WI38 (cell line): ENCODE data around the gene LDLRAP1.

ENCODE experiments used
- H3K4me3 ChIP-seq: 2 replicates; pipeline ENCODE4 v1.5.1; 2011; ENCODE audit warnings: low read depth, mild to moderate bottlenecking, control low read depth, low read length
- CTCF ChIP-seq: IDR thresholded peaks from 2 replicates; pipeline ENCODE4 v1.5.1; 2012; ENCODE audit warnings: low read depth, mild to moderate bottlenecking, control low read depth, low read length

Gene LDLRAP1

GRCh38 chr1:25550683-25551310, 7.4 kb downstream of the LDLRAP1 start:
- no peak overlapping the region for H3K4me3 ChIP-seq
- no peak for TF ChIP-seq CTCF

DNA sequence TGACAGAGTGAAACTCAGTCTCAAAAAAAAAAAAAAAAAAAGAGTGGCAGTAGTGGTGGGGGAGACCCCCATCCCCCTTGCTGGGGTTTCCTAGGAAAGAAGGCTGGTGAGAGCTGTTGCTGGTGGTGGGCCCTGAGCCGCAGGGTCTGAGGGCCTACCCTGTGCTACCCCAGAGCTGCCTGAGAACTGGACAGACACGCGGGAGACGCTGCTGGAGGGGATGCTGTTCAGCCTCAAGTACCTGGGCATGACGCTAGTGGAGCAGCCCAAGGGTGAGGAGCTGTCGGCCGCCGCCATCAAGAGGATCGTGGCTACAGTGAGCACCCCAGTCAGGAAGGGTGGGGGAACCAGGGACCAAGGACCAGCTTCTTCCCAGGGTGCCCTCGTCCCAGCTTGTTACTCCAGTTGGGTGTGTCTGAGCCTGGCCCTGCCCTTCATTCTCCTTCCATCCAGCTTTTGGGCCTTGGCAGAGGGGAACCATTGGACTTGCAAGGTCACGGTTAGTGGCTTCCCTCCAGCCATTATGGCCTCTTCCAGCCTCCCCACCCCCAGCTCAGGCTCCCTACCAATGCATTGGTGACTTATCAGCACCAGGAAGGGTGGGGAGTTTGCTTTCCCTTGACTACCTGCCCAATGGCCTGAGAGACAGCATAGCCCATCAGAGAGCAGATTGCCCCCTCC, 10.5 kb downstream of the LDLRAP1 start:
- no peak for TF ChIP-seq CTCF
- no peak overlapping the region for H3K4me3 ChIP-seq

- H3K4me3 ChIP-seq = no peak overlapping the region
- no peak for TF ChIP-seq CTCF
Observed at GRCh38 chr1:25554430-25554780, 11.0 kb downstream of the LDLRAP1 start.

DNA sequence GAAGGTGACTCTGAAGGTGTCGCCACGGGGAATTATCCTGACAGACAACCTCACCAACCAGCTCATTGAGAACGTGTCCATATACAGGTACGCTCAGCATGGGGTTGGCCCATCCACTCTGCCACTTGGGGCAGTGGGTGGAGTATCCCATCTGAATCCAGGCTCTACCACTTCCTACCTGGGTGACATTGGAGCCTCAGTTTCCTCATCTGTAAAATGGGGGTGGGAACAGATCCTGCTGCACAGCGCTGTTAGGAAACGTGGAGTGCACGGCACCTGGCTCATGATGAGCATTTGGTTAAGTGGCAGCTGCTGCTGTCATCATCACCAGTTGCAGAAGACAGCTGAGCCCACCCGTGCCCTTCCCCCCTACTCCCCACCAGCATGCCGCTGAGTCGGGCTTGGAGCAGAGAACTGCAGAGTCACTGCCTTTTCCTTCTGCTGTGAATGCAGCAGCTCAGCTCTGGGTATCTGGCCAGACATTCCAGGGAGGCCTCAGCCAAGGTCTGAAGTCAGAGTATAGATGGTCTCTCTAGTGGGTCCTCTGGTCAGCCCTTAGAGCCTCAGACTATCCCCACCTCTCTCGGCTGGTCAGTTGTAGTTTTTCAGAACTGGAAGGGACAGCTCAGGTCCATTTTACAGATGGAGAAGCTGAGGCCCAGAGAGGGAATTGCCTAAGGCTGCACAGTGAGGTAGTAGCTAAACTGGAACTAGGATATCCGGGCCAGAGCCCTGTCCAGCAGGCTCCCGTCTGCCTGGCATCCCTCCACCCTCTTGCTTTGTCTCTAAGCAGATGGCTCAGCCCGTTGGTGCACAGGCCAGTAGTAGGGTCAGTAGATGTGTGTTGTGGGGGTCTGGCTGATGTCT, 11.7 kb downstream of the LDLRAP1 start:
- TF ChIP-seq CTCF = no peak

GRCh38 chr1:25555753-25556092, 12.3 kb downstream of the LDLRAP1 start:
- no peak overlapping the region for H3K4me3 ChIP-seq
- TF ChIP-seq CTCF = no peak

More for the DNA sequence above, 11.7 kb downstream of the LDLRAP1 start:
- H3K4me3 ChIP-seq = no peak overlapping the region

- TF ChIP-seq CTCF = no peak
- H3K4me3 ChIP-seq = no peak overlapping the region
Observed at GRCh38 chr1:25556132-25556670, 12.8 kb downstream of the LDLRAP1 start.
